HG02763 (cell line): ENCODE data around the gene CLSTN2.

ENCODE experiments used
- ATAC-seq: cut with Tn5 transposase; IDR thresholded peaks from one replicate; pipeline ENCODE4 v1.9.1; 2021; ENCODE audit warnings: mild to moderate bottlenecking, moderate library complexity; ENCODE audit not compliant: unreplicated experiment

Gene CLSTN2

GRCh38 chr3:140265302-140265701 is 330.3 kb downstream of the CLSTN2 start:
- no peak for ATAC-seq

- no peak for ATAC-seq
Observed at GRCh38 chr3:140268103-140268502, 333.1 kb downstream of the CLSTN2 start.

- ATAC-seq: no peak
Observed at GRCh38 chr3:140268610-140269009, 333.6 kb downstream of the CLSTN2 start.

GRCh38 chr3:140270329-140270728 is 335.3 kb downstream of the CLSTN2 start:
- no peak for ATAC-seq

- no peak for ATAC-seq
Observed at GRCh38 chr3:140273542-140274195, 338.7 kb downstream of the CLSTN2 start.

GRCh38 chr3:140274429-140274828 is 339.4 kb downstream of the CLSTN2 start:
- ATAC-seq: no peak

- no peak for ATAC-seq
Observed at GRCh38 chr3:140276703-140277102, 341.7 kb downstream of the CLSTN2 start.

- ATAC-seq: no peak
Observed at GRCh38 chr3:140277886-140278285, 342.9 kb downstream of the CLSTN2 start.

- no peak for ATAC-seq
Observed at GRCh38 chr3:140284372-140284771, 349.4 kb downstream of the CLSTN2 start.

- no peak for ATAC-seq
Observed at GRCh38 chr3:140285380-140285779, 350.4 kb downstream of the CLSTN2 start.

GRCh38 chr3:140288595-140288994 is 353.6 kb downstream of the CLSTN2 start:
- ATAC-seq: no peak

- ATAC-seq: no peak
Observed at GRCh38 chr3:140290105-140290504, 355.1 kb downstream of the CLSTN2 start.

GRCh38 chr3:140292170-140292569 is 357.2 kb downstream of the CLSTN2 start:
- no peak for ATAC-seq

GRCh38 chr3:140292684-140293083 is 357.7 kb downstream of the CLSTN2 start:
- ATAC-seq: no peak

- no peak for ATAC-seq
Observed at GRCh38 chr3:140294058-140294457, 359.1 kb downstream of the CLSTN2 start.

GRCh38 chr3:140296796-140297352 is 361.9 kb downstream of the CLSTN2 start:
- no peak for ATAC-seq

GRCh38 chr3:140298043-140298442 is 363.1 kb downstream of the CLSTN2 start:
- no peak for ATAC-seq

- ATAC-seq: no peak
Observed at GRCh38 chr3:140298569-140299070, 363.6 kb downstream of the CLSTN2 start.

- ATAC-seq: no peak
Observed at GRCh38 chr3:140303875-140304274, 368.9 kb downstream of the CLSTN2 start.

GRCh38 chr3:140308535-140308934 is 373.6 kb downstream of the CLSTN2 start:
- no peak for ATAC-seq

GRCh38 chr3:140311428-140311827 is 376.4 kb downstream of the CLSTN2 start:
- ATAC-seq: no peak

- ATAC-seq: no peak
Observed at GRCh38 chr3:140315955-140316354, 381.0 kb downstream of the CLSTN2 start.

GRCh38 chr3:140316466-140316865 is 381.5 kb downstream of the CLSTN2 start:
- no peak for ATAC-seq
